Skeletal muscle cell (primary cell): Measurements from ENCODE around the gene CAPN8.
"Not testable (repeated sequence)": the region's sequence is repeated elsewhere in the genome, so short reads cannot be mapped to it uniquely, and the experiment has no call there.

Experiments used
- DNase-seq: peaks from one replicate; pipeline ENCODE4 v3.0.0-alpha.2; 2010; ENCODE audit warnings: low read depth
- H3K4me3 ChIP-seq: 2 replicates; pipeline ENCODE4 v1.5.1; 2011; ENCODE audit warnings: low read depth, mild to moderate bottlenecking, control low read depth, low read length, moderate library complexity

CAPN8 gene

GRCh38 chr1:223543560-223543959 is 121.9 kb downstream of the CAPN8 start:
- DNase-seq, result no peak
- H3K4me3 ChIP-seq, result no peak overlapping the region

- DNase-seq, result no peak
- no peak overlapping the region for H3K4me3 ChIP-seq
These were observed 122.7 kb downstream of the CAPN8 start for GRCh38 chr1:223542831-223543230.

- no peak for DNase-seq
- no peak overlapping the region for H3K4me3 ChIP-seq
These were observed 124.9 kb downstream of the CAPN8 start for GRCh38 chr1:223540485-223541106.

- DNase-seq, result no peak
- H3K4me3 ChIP-seq, result no peak overlapping the region
These were observed 125.8 kb downstream of the CAPN8 start for GRCh38 chr1:223539750-223540149.

GRCh38 chr1:223538981-223539380 is 126.5 kb downstream of the CAPN8 start:
- no peak for DNase-seq
- H3K4me3 ChIP-seq, result no peak overlapping the region

GRCh38 chr1:223535319-223535718 is 130.2 kb downstream of the CAPN8 start:
- no peak for DNase-seq

GRCh38 chr1:223534677-223535076 is 130.8 kb downstream of the CAPN8 start:
- no peak overlapping the region for H3K4me3 ChIP-seq
- no peak for DNase-seq

More at GRCh38 chr1:223535319-223535718, 130.2 kb downstream of the CAPN8 start:
- H3K4me3 ChIP-seq, result no peak overlapping the region

DNA sequence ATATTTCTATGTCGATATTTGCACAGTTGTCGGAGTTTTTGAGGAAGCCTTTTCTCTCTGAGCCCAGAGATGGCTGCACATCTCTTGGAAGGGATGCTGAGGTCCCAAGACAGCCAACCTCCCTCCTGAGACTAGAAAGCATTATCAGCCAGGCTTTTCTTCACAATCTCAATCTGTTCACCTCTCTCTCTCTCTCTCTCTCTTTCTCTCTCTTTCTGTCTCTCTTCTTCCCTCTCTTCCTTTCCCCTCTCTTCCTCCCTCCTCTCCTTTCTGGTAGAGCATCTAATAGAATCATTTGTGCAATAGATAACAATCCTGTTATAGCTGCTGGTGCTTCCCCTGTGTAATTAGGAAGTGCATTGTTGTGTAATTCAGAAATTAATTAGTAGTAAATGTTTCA is 131.8 kb downstream of the CAPN8 start:
- no peak for DNase-seq
- no peak overlapping the region for H3K4me3 ChIP-seq

- no peak for DNase-seq
- no peak overlapping the region for H3K4me3 ChIP-seq
These were observed 133.7 kb downstream of the CAPN8 start for GRCh38 chr1:223531742-223532341.

- H3K4me3 ChIP-seq, result no peak overlapping the region
- DNase-seq, result no peak
These were observed 139.5 kb downstream of the CAPN8 start for GRCh38 chr1:223525957-223526356.

- DNase-seq, result no peak
- no peak overlapping the region for H3K4me3 ChIP-seq
These were observed 140.0 kb downstream of the CAPN8 start for GRCh38 chr1:223525546-223525945.

DNA sequence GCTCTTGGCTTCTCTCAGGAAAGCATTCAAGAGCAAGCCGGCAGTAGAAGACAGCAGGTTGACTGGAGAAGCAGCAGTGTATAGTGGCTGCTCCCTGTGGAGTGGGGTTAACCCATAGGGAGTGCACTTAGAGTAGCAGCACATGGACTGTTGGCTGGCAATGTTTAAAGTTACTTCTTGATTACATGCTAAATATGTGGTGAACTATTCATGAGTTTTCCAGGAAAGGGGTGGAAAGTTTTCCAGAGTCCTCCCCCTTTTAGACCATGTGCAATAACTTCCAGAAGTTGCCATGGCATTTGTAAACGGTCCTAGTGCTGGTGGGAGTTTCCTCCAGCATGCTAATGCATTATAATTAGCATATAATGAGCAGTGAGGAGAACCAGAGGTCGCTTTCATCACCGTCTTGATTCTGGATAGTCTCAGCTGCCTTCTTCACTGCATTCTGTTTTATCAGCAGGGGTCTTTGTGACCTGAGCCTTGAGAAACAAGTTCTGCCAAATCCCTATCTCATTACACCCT is 140.5 kb downstream of the CAPN8 start:
- no peak overlapping the region for H3K4me3 ChIP-seq
- no peak for DNase-seq

DNA sequence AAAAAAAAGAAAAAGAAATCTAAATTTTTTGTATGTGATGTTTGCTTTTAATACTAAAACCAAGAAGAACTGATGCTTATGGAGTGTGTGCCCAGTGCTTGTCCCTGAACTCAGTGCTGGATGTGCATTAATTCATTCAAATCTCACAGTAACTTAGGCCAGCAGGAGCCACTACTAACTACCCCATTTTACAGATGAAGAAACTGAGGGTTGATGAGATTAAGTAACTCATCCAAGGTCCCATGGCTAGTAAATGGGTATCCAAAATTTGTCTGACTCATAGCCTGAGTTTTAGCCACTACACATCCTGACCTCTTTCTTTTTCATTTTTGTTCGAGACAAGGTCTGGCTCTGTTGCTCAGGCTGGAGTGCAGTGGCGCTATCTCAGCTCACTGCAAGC is 144.4 kb downstream of the CAPN8 start:
- no peak overlapping the region for H3K4me3 ChIP-seq
- no peak for DNase-seq

- H3K4me3 ChIP-seq, result no peak overlapping the region
- DNase-seq, result no peak
These were observed 145.3 kb downstream of the CAPN8 start for GRCh38 chr1:223520200-223520599.

- DNase-seq, result no peak
- H3K4me3 ChIP-seq, result no peak overlapping the region
These were observed 146.4 kb downstream of the CAPN8 start for GRCh38 chr1:223519116-223519515.

DNA sequence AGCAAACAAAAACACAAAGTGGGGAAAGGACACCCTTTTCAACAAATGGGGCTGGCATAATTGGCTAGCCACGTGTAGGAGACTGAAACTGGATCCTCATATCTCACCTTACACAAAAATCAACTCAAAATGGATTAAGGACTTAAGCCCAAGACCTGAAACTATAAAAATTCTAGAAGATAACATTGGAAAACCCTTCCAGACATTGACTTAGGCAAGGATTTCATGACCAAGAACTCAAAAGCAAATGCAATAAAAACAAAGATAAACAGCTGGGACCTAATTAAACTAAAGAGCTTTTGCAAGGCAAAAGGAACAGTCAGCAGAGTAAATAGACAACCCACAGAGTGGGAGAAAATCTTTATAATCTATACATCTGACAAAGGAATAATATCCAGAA is 146.9 kb downstream of the CAPN8 start:
- DNase-seq, H3K4me3 ChIP-seq: not testable (repeated sequence)

DNA sequence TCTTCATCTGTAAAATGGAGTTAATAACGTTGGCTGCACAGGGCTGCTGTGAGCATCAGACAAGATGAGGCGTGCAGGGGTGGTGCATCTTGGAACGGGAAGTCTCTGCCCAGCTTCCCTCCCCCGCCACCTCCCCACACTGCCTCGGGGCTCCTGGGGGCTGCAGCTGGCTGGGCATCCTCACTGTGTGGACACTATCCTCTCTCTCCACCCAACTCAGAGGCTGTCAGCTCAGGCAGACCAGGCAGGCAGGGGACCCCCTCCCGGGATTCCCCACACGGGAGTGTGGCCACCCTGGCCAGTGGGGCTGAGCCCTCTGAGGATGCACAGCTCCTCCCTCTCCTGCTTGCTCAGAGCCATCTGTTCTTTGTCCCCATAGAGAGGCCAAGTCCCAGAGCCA is 149.6 kb downstream of the CAPN8 start:
- DNase-seq, result no peak
- no peak overlapping the region for H3K4me3 ChIP-seq

DNA sequence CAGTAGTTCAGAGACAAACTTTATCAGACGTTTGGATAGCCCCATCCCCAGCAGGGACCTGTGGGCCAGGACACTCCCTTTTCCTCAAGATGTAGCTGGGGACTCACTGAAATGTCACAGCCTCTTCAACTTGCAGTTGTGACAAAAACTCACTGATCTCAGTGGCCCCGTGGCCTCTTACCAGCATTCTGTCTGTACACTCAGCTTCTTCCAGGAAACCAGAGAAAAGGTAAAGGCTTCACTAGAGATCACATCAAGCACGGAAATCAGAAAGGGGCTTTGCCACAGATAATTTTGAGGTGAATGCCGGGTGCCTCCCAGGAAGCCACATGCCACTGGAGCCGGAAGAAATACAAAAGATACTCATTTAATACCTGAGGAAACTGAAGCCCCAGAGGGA is 150.1 kb downstream of the CAPN8 start:
- no peak for DNase-seq
- H3K4me3 ChIP-seq, result no peak overlapping the region

GRCh38 chr1:223514644-223515043 is 150.9 kb downstream of the CAPN8 start:
- DNase-seq, result no peak
- no peak overlapping the region for H3K4me3 ChIP-seq

DNA sequence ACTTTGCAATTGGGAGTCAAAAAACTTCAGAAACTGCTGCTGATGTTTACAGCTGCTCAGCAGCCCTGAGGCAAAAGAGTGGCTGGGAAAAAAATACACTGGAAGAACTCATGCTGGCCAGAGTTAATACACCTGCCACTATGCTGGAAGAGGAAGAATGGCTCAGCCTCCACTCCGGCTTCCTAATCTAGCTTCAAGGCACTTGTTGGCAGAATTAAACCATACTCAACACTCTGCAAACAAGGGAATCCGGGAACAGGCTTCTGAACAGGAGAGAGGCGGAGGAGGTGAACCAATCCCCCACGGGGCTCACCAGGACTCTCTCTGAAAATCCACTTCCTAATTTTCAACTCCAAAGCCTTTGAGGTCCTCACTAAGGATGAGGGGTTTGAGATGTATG is 152.2 kb downstream of the CAPN8 start:
- H3K4me3 ChIP-seq, result no peak overlapping the region
- DNase-seq, result no peak

GRCh38 chr1:223512057-223512456 is 153.4 kb downstream of the CAPN8 start:
- DNase-seq, result no peak
- no peak overlapping the region for H3K4me3 ChIP-seq
